Type B pancreatic cell (in vitro differentiated cells): ENCODE measurements around the gene SOD3. TPM values are rescaled to one million over a fixed set of nuclear protein-coding genes. Genes with fewer than 3 reads are reported as not detected.

ENCODE experiments used
- DNase-seq: peaks from one replicate; pipeline ENCODE4 v3.0.0; 2021; ENCODE audit warnings: mixed read lengths; ENCODE audit not compliant: unreplicated experiment; ENCODE audit errors: extremely low spot score
- H3K27ac Mint-ChIP-seq: 2 replicates; pipeline ENCODE4 v1.8.0; 2021; ENCODE audit warnings: mild to moderate bottlenecking, mixed read lengths
- H3K27me3 Mint-ChIP-seq: 2 replicates; pipeline ENCODE4 v1.8.0; 2021; ENCODE audit warnings: mixed read lengths
- H3K36me3 Mint-ChIP-seq: 2 replicates; pipeline ENCODE4 v1.8.0; 2021; ENCODE audit warnings: mixed read lengths
- H3K4me1 Mint-ChIP-seq: one replicate; pipeline ENCODE4 v1.8.0; 2021; ENCODE audit warnings: mixed read lengths; ENCODE audit not compliant: unreplicated experiment
- H3K4me3 Mint-ChIP-seq: 2 replicates; pipeline ENCODE4 v1.8.0; 2021; ENCODE audit warnings: mild to moderate bottlenecking, mixed read lengths
- H3K9me3 Mint-ChIP-seq: 2 replicates; pipeline ENCODE4 v1.8.0; 2021; ENCODE audit warnings: mixed read lengths
- CTCF ChIP-seq: fragments of 200-600 bp; sonication (generic); conservative IDR thresholded peaks from 2 replicates; pipeline ENCODE4 v1.5.0; 2021; ENCODE audit warnings: antibody characterized with exemption, mild to moderate bottlenecking
- total RNA-seq: library from RNA; stranded (reverse); gene quantifications from 2 replicates; pipeline ENCODE4 v1.2.1, GENCODE V29; 2021; ENCODE audit warnings: low replicate concordance

SOD3 gene
- total RNA-seq, 1 donor from 2014 or later: 5.4 TPM

- Mint-ChIP-seq H3K9me3 (no peaks in the 10 kb centered on the region), H3K36me3 (no peaks in the 10 kb centered on the region), H3K4me1 (peaks cover 29% of the 10 kb centered on the region), H3K4me3 (no peak overlapping the region), H3K27me3 (peaks cover 67% of the 10 kb centered on the region), H3K27ac (no peak overlapping the region)
- no peak for DNase-seq
- no peak for TF ChIP-seq CTCF
Observed at GRCh38 chr4:24799196-24799543, 3.8 kb downstream of the SOD3 start.

GRCh38 chr4:24799544-24800324 is 4.4 kb downstream of the SOD3 start:
- Mint-ChIP-seq H3K4me3 (peak overlapping the region; percentile 68), H3K4me1 (peaks cover 28% of the 10 kb centered on the region), H3K27me3 (peaks cover 66% of the 10 kb centered on the region), H3K9me3 (no peaks in the 10 kb centered on the region), H3K27ac (no peak overlapping the region), H3K36me3 (no peaks in the 10 kb centered on the region)
- TF ChIP-seq CTCF: no peak
- no peak for DNase-seq

- Mint-ChIP-seq H3K36me3 (no peaks in the 10 kb centered on the region), H3K27me3 (peaks cover 59% of the 10 kb centered on the region), H3K4me3 (peak overlapping the region; percentile 68), H3K9me3 (peaks cover 5% of the 10 kb centered on the region), H3K27ac (no peak overlapping the region), H3K4me1 (peaks cover 25% of the 10 kb centered on the region)
- TF ChIP-seq CTCF: no peak
- DNase-seq: no peak
Observed at GRCh38 chr4:24800325-24800895, 5.0 kb downstream of the SOD3 start.

GRCh38 chr4:24801136-24801855 is 5.9 kb downstream of the SOD3 start:
- Mint-ChIP-seq H3K27ac (no peak overlapping the region), H3K36me3 (no peaks in the 10 kb centered on the region), H3K4me3 (peak overlapping the region; percentile 61), H3K4me1 (peaks cover 27% of the 10 kb centered on the region), H3K27me3 (peaks cover 56% of the 10 kb centered on the region), H3K9me3 (peaks cover 5% of the 10 kb centered on the region)
- DNase-seq: no peak
- no peak for TF ChIP-seq CTCF

- Mint-ChIP-seq H3K4me3 (no peak overlapping the region), H3K9me3 (peaks cover 5% of the 10 kb centered on the region), H3K27ac (no peak overlapping the region), H3K36me3 (no peaks in the 10 kb centered on the region), H3K27me3 (peaks cover 48% of the 10 kb centered on the region), H3K4me1 (peaks cover 27% of the 10 kb centered on the region)
- TF ChIP-seq CTCF: no peak
- no peak for DNase-seq
Observed at GRCh38 chr4:24802648-24803047, 7.3 kb downstream of the SOD3 start.
